SK-N-SH treated with all-trans-retinoic acid at 6 μM for 48 hours (cell line): Measurements from ENCODE around the gene PRC1.

Experiments
- ATAC-seq: fragments of 200-7000 bp; cut with Tn5 transposase; 3 replicates; pipeline ENCODE4 v1.9.1; 2020; ENCODE audit warnings: mild to moderate bottlenecking, moderate library complexity
- ARNTL ChIP-seq: fragments of 450-650 bp; formaldehyde crosslinking; IDR thresholded peaks from 2 replicates; pipeline ENCODE4 v1.5.0; 2020; ENCODE audit warnings: low read depth, mild to moderate bottlenecking, moderate library complexity, borderline replicate concordance
- BACH2 ChIP-seq: fragments of 250-450 bp; sonication (Bioruptor Pico); IDR thresholded peaks from 2 replicates; pipeline ENCODE4 v1.9.0; 2021; ENCODE audit warnings: mild to moderate bottlenecking, borderline replicate concordance
- CSDC2 ChIP-seq: fragments of 250-450 bp; sonication (Bioruptor Pico); IDR thresholded peaks from 2 replicates; pipeline ENCODE4 v1.5.0; 2020; ENCODE audit warnings: mild to moderate bottlenecking, moderate library complexity
- ESRRG ChIP-seq: fragments of 250-450 bp; sonication (Bioruptor Pico); IDR thresholded peaks from 2 replicates; pipeline ENCODE4 v1.6.1; 2021; ENCODE audit warnings: mild to moderate bottlenecking
- GLIS3 ChIP-seq: fragments of 250-450 bp; sonication (Bioruptor Pico); IDR thresholded peaks from 2 replicates; pipeline ENCODE4 v1.5.0; 2020; ENCODE audit warnings: mild to moderate bottlenecking, moderate library complexity
- ISL1 ChIP-seq: fragments of 250-450 bp; sonication (Bioruptor Pico); IDR thresholded peaks from 2 replicates; pipeline ENCODE4 v2.1.2; 2022; ENCODE audit warnings: mild to moderate bottlenecking, moderate library complexity
- OSR1 ChIP-seq: fragments of 250-450 bp; sonication (Bioruptor Pico); IDR thresholded peaks from 2 replicates; pipeline ENCODE4 v1.8.0; 2022; ENCODE audit warnings: moderate library complexity, mild to moderate bottlenecking, inconsistent platforms
- PATZ1 ChIP-seq: fragments of 250-450 bp; sonication (Bioruptor Pico); IDR thresholded peaks from 2 replicates; pipeline ENCODE4 v1.8.0; 2020; ENCODE audit warnings: mild to moderate bottlenecking, moderate library complexity, borderline replicate concordance
- POU6F1 ChIP-seq: fragments of 250-450 bp; sonication (Bioruptor Pico); IDR thresholded peaks from 2 replicates; pipeline ENCODE4 v1.8.0; 2021; ENCODE audit warnings: low read depth, mild to moderate bottlenecking, moderate library complexity, borderline replicate concordance
- PPARA ChIP-seq: fragments of 250-450 bp; sonication (Bioruptor Pico); IDR thresholded peaks from 2 replicates; pipeline ENCODE4 v1.5.0; 2020; ENCODE audit warnings: mild to moderate bottlenecking, borderline replicate concordance
- RARB ChIP-seq: fragments of 250-450 bp; sonication (Bioruptor Pico); IDR thresholded peaks from 2 replicates; pipeline ENCODE4 v1.8.0; 2021; ENCODE audit warnings: mild to moderate bottlenecking, moderate library complexity
- SNAI2 ChIP-seq: fragments of 250-450 bp; sonication (Bioruptor Pico); IDR thresholded peaks from 2 replicates; pipeline ENCODE4 v1.5.0; 2020; ENCODE audit warnings: mild to moderate bottlenecking, moderate library complexity
- TCF4 ChIP-seq: fragments of 250-450 bp; sonication (Bioruptor Pico); IDR thresholded peaks from 2 replicates; pipeline ENCODE4 v1.8.0; 2021; ENCODE audit warnings: mild to moderate bottlenecking, moderate library complexity, borderline replicate concordance
- TOX ChIP-seq: fragments of 250-450 bp; sonication (Bioruptor Pico); IDR thresholded peaks from 2 replicates; pipeline ENCODE4 v1.8.0; 2021; ENCODE audit warnings: mild to moderate bottlenecking, moderate library complexity, borderline replicate concordance
- ZC3H10 ChIP-seq: fragments of 250-450 bp; sonication (Bioruptor Pico); IDR thresholded peaks from 2 replicates; pipeline ENCODE4 v1.5.1; 2021; ENCODE audit warnings: mild to moderate bottlenecking, moderate library complexity
- ZFP3 ChIP-seq: fragments of 250-450 bp; sonication (Bioruptor Pico); IDR thresholded peaks from 2 replicates; pipeline ENCODE4 v1.5.0; 2020; ENCODE audit warnings: mild to moderate bottlenecking, moderate library complexity
- ZFP30 ChIP-seq: fragments of 450-650 bp; formaldehyde crosslinking; IDR thresholded peaks from 2 replicates; pipeline ENCODE4 v1.5.0; 2022; ENCODE audit warnings: mild to moderate bottlenecking, moderate library complexity
- ZNF565 ChIP-seq: fragments of 450-650 bp; formaldehyde crosslinking; conservative IDR thresholded peaks from 2 replicates; pipeline ENCODE4 v1.5.0; 2020; ENCODE audit warnings: low read depth, mild to moderate bottlenecking, moderate library complexity
- ZNF70 ChIP-seq: fragments of 450-650 bp; formaldehyde crosslinking; IDR thresholded peaks from 2 replicates; pipeline ENCODE4 v1.5.0; 2020; ENCODE audit warnings: mild to moderate bottlenecking, moderate library complexity
- ZNF8 ChIP-seq: fragments of 450-650 bp; formaldehyde crosslinking; IDR thresholded peaks from 2 replicates; pipeline ENCODE4 v1.5.0; 2020; ENCODE audit warnings: mild to moderate bottlenecking, moderate library complexity
- TF ChIP-seq, protein P1 (sequence below): fragments of 250-450 bp; sonication (Bioruptor Pico); IDR thresholded peaks from 2 replicates; pipeline ENCODE4 v1.5.1; 2021; ENCODE audit warnings: mild to moderate bottlenecking, moderate library complexity
- TF ChIP-seq, protein P2 (sequence below): fragments of 250-450 bp; sonication (Bioruptor Pico); IDR thresholded peaks from 2 replicates; pipeline ENCODE4 v1.5.0; 2020; ENCODE audit warnings: mild to moderate bottlenecking, moderate library complexity
- TF ChIP-seq, protein P3 (sequence below): fragments of 250-450 bp; sonication (Bioruptor Pico); IDR thresholded peaks from 2 replicates; pipeline ENCODE4 v1.5.1; 2020; ENCODE audit warnings: low read depth, mild to moderate bottlenecking, moderate library complexity

Gene PRC1

GRCh38 chr15:90946538-90946937, 47.8 kb downstream of the PRC1 start:
- TF ChIP-seq ZNF565 (CRISPR knock-in tag) = no peak
- TF ChIP-seq ZFP3 = no peak
- no peak for TF ChIP-seq ARNTL (CRISPR knock-in tag)
- TF ChIP-seq BACH2 (CRISPR knock-in tag) = no peak
- TF ChIP-seq ISL1 (CRISPR knock-in tag) = no peak
- no peak for TF ChIP-seq TOX (CRISPR knock-in tag)
- TF ChIP-seq, protein P1, sequence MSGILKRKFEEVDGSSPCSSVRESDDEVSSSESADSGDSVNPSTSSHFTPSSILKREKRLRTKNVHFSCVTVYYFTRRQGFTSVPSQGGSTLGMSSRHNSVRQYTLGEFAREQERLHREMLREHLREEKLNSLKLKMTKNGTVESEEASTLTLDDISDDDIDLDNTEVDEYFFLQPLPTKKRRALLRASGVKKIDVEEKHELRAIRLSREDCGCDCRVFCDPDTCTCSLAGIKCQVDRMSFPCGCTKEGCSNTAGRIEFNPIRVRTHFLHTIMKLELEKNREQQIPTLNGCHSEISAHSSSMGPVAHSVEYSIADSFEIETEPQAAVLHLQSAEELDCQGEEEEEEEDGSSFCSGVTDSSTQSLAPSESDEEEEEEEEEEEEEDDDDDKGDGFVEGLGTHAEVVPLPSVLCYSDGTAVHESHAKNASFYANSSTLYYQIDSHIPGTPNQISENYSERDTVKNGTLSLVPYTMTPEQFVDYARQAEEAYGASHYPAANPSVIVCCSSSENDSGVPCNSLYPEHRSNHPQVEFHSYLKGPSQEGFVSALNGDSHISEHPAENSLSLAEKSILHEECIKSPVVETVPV (CRISPR knock-in tag) = no peak
- no peak for TF ChIP-seq ZNF70 (CRISPR knock-in tag)
- no peak for TF ChIP-seq GLIS3 (CRISPR knock-in tag)
- TF ChIP-seq ZC3H10 (CRISPR knock-in tag) = no peak
- TF ChIP-seq, protein P2, sequence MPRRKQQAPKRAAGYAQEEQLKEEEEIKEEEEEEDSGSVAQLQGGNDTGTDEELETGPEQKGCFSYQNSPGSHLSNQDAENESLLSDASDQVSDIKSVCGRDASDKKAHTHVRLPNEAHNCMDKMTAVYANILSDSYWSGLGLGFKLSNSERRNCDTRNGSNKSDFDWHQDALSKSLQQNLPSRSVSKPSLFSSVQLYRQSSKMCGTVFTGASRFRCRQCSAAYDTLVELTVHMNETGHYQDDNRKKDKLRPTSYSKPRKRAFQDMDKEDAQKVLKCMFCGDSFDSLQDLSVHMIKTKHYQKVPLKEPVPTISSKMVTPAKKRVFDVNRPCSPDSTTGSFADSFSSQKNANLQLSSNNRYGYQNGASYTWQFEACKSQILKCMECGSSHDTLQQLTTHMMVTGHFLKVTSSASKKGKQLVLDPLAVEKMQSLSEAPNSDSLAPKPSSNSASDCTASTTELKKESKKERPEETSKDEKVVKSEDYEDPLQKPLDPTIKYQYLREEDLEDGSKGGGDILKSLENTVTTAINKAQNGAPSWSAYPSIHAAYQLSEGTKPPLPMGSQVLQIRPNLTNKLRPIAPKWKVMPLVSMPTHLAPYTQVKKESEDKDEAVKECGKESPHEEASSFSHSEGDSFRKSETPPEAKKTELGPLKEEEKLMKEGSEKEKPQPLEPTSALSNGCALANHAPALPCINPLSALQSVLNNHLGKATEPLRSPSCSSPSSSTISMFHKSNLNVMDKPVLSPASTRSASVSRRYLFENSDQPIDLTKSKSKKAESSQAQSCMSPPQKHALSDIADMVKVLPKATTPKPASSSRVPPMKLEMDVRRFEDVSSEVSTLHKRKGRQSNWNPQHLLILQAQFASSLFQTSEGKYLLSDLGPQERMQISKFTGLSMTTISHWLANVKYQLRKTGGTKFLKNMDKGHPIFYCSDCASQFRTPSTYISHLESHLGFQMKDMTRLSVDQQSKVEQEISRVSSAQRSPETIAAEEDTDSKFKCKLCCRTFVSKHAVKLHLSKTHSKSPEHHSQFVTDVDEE (CRISPR knock-in tag) = no peak
- TF ChIP-seq OSR1 (CRISPR knock-in tag) = no peak
- TF ChIP-seq TCF4 (CRISPR knock-in tag) = no peak
- TF ChIP-seq, protein P3, sequence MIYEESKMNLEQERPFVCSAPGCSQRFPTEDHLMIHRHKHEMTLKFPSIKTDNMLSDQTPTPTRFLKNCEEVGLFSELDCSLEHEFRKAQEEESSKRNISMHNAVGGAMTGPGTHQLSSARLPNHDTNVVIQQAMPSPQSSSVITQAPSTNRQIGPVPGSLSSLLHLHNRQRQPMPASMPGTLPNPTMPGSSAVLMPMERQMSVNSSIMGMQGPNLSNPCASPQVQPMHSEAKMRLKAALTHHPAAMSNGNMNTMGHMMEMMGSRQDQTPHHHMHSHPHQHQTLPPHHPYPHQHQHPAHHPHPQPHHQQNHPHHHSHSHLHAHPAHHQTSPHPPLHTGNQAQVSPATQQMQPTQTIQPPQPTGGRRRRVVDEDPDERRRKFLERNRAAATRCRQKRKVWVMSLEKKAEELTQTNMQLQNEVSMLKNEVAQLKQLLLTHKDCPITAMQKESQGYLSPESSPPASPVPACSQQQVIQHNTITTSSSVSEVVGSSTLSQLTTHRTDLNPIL (CRISPR knock-in tag) = no peak
- no peak for TF ChIP-seq ZNF8 (CRISPR knock-in tag)
- no peak for TF ChIP-seq ZFP30

GRCh38 chr15:90945091-90945490, 49.2 kb downstream of the PRC1 start:
- TF ChIP-seq POU6F1 (CRISPR knock-in tag) = no peak
- no peak for TF ChIP-seq TCF4 (CRISPR knock-in tag)
- TF ChIP-seq OSR1 (CRISPR knock-in tag) = no peak
- TF ChIP-seq ZFP3 = no peak
- no peak for TF ChIP-seq TOX (CRISPR knock-in tag)
- TF ChIP-seq ZNF565 (CRISPR knock-in tag) = no peak
- TF ChIP-seq ZNF70 (CRISPR knock-in tag) = no peak
- no peak for TF ChIP-seq PPARA
- no peak for TF ChIP-seq RARB (CRISPR knock-in tag)
- TF ChIP-seq CSDC2 (CRISPR knock-in tag) = no peak
- TF ChIP-seq, protein P1 (CRISPR knock-in tag) = no peak
- no peak for TF ChIP-seq GLIS3 (CRISPR knock-in tag)
- no peak for TF ChIP-seq ZC3H10 (CRISPR knock-in tag)

More at GRCh38 chr15:90946538-90946937, 47.8 kb downstream of the PRC1 start:
- ATAC-seq = no peak

GRCh38 chr15:90942354-90943120, 51.8 kb downstream of the PRC1 start:
- ATAC-seq = no peak
- no peak for TF ChIP-seq ZNF8 (CRISPR knock-in tag)
- TF ChIP-seq ESRRG = no peak
- TF ChIP-seq TOX (CRISPR knock-in tag) = no peak
- TF ChIP-seq GLIS3 (CRISPR knock-in tag) = no peak
- TF ChIP-seq, protein P1 (CRISPR knock-in tag) = no peak
- no peak for TF ChIP-seq ZFP30
- no peak for TF ChIP-seq RARB (CRISPR knock-in tag)
- TF ChIP-seq BACH2 (CRISPR knock-in tag) = no peak
- TF ChIP-seq PATZ1 (CRISPR knock-in tag) = no peak
- no peak for TF ChIP-seq SNAI2 (CRISPR knock-in tag)

More at GRCh38 chr15:90945091-90945490, 49.2 kb downstream of the PRC1 start:
- ATAC-seq = no peak
